Ishikawa (cell line): ENCODE measurements around the gene PLD1.

Source experiments
- CEBPB ChIP-seq: IDR thresholded peaks from 2 replicates; pipeline ENCODE4 v1.6.1; 2012
- CREB1 ChIP-seq: IDR thresholded peaks from 2 replicates; pipeline ENCODE4 v1.6.1; 2012; ENCODE audit warnings: low read depth
- EGR1 ChIP-seq: IDR thresholded peaks from 2 replicates; pipeline ENCODE4 v1.6.1; 2012
- EP300 ChIP-seq: IDR thresholded peaks from 2 replicates; pipeline ENCODE4 v1.6.1; 2012; ENCODE audit warnings: borderline replicate concordance
- FOXM1 ChIP-seq: IDR thresholded peaks from 2 replicates; pipeline ENCODE4 v1.6.1; 2012; ENCODE audit warnings: low read depth, borderline replicate concordance
- NFIC ChIP-seq: IDR thresholded peaks from 2 replicates; pipeline ENCODE4 v1.6.1; 2012
- RAD21 ChIP-seq: IDR thresholded peaks from 2 replicates; pipeline ENCODE4 v1.6.1; 2012; ENCODE audit warnings: low read depth
- TAF1 ChIP-seq: IDR thresholded peaks from 2 replicates; pipeline ENCODE4 v1.6.1; 2012; ENCODE audit warnings: low read depth, mild to moderate bottlenecking
- TCF12 ChIP-seq: IDR thresholded peaks from 2 replicates; pipeline ENCODE4 v1.6.1; 2012; ENCODE audit warnings: low read depth
- TEAD4 ChIP-seq: IDR thresholded peaks from 2 replicates; pipeline ENCODE4 v1.6.1; 2012
- YY1 ChIP-seq: IDR thresholded peaks from 2 replicates; pipeline ENCODE4 v1.6.1; 2012; ENCODE audit warnings: low read depth
- ZBTB7A ChIP-seq: IDR thresholded peaks from 2 replicates; pipeline ENCODE4 v1.6.1; 2012; ENCODE audit warnings: low read depth
- TF ChIP-seq, protein P1 (sequence below): IDR thresholded peaks from 2 replicates; pipeline ENCODE4 v1.6.1; 2012; ENCODE audit warnings: low read depth, mild to moderate bottlenecking
- TF ChIP-seq, protein P2 (sequence below): IDR thresholded peaks from 2 replicates; pipeline ENCODE4 v1.6.1; 2012
- TF ChIP-seq, protein P3 (sequence below): IDR thresholded peaks from 2 replicates; pipeline ENCODE4 v1.6.1; 2012

PLD1 gene

DNA sequence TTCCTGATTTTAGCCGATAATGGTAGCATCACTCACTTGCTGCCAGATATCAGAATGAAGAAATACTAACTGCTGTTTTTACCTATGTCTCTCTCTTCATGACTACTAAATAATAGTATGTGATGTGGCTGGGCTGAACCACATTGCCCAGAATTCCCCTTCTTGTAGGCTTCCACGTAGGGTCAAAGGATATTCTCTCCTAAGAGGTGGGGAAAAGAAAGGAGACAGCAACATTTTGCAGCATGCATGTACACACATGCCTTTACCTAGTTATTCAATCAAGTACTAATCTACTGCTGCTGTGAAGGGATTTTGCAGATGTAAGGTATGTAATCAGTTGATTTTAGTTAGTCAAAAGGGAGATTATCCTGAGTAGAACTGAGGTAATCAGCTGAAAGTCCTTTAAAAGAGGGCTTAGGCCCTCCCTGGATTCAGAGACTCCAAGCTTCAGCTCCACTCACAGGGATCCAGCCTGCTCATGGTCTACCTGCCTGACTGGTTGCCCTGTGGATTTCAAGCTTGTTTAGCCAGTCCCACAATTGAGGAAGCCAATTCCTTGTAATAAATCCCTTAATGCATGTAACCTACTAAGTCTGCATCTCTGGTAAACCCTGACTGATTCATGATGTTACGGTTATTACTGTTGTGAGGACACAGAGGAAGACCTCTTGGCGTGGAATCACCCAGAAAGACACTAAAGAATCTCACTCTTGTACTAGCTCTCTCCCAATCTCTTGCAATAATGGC is 20.4 kb downstream of the PLD1 start:
- TF ChIP-seq, protein P1, sequence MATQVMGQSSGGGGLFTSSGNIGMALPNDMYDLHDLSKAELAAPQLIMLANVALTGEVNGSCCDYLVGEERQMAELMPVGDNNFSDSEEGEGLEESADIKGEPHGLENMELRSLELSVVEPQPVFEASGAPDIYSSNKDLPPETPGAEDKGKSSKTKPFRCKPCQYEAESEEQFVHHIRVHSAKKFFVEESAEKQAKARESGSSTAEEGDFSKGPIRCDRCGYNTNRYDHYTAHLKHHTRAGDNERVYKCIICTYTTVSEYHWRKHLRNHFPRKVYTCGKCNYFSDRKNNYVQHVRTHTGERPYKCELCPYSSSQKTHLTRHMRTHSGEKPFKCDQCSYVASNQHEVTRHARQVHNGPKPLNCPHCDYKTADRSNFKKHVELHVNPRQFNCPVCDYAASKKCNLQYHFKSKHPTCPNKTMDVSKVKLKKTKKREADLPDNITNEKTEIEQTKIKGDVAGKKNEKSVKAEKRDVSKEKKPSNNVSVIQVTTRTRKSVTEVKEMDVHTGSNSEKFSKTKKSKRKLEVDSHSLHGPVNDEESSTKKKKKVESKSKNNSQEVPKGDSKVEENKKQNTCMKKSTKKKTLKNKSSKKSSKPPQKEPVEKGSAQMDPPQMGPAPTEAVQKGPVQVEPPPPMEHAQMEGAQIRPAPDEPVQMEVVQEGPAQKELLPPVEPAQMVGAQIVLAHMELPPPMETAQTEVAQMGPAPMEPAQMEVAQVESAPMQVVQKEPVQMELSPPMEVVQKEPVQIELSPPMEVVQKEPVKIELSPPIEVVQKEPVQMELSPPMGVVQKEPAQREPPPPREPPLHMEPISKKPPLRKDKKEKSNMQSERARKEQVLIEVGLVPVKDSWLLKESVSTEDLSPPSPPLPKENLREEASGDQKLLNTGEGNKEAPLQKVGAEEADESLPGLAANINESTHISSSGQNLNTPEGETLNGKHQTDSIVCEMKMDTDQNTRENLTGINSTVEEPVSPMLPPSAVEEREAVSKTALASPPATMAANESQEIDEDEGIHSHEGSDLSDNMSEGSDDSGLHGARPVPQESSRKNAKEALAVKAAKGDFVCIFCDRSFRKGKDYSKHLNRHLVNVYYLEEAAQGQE: no peak
- no peak for TF ChIP-seq CREB1

DNA sequence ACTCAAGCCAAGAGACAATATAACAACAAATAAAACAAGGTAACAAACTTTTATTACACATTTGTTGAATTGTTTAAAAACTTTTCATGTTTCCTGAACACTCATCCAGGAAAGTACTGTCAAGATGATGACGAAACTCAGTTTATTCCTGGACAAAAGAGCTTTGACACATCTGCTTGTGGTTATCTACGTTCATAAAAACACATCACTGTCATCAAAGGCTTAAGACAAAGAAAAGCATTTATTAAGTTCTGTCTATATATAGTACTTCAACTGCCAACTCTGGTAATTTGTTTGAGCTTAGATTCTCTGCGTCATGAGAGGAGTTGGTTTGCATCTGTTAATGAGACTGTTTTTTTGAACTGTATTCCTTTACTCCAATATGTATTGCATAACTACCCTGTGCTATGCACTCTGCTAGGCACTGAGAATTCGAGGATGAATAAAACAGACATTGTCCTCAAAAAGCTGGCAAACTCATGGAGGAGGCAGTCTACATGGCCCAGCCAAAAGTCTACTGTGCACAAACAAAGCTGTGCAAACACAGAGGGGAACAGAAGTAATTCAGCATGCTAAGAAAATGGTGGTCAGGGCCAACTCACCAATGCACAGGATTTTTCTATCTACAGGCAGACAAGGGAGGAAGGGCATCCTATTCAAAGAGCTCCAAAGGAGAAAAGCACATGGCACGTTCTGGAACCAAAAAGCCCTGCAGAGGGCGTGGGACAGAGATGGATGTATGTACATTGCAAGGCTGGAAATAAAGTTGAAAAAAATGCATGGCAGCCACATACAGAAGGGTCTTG is 21.5 kb downstream of the PLD1 start:
- no peak for TF ChIP-seq ZBTB7A
- TF ChIP-seq, protein P2, sequence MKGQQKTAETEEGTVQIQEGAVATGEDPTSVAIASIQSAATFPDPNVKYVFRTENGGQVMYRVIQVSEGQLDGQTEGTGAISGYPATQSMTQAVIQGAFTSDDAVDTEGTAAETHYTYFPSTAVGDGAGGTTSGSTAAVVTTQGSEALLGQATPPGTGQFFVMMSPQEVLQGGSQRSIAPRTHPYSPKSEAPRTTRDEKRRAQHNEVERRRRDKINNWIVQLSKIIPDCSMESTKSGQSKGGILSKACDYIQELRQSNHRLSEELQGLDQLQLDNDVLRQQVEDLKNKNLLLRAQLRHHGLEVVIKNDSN: no peak
- TF ChIP-seq EP300: no peak
- no peak for TF ChIP-seq CREB1
- TF ChIP-seq TEAD4: no peak
- TF ChIP-seq RAD21: no peak
- TF ChIP-seq, protein P3, sequence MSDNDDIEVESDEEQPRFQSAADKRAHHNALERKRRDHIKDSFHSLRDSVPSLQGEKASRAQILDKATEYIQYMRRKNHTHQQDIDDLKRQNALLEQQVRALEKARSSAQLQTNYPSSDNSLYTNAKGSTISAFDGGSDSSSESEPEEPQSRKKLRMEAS: no peak
- TF ChIP-seq YY1: no peak
- TF ChIP-seq CEBPB: no peak
- no peak for TF ChIP-seq TAF1

DNA sequence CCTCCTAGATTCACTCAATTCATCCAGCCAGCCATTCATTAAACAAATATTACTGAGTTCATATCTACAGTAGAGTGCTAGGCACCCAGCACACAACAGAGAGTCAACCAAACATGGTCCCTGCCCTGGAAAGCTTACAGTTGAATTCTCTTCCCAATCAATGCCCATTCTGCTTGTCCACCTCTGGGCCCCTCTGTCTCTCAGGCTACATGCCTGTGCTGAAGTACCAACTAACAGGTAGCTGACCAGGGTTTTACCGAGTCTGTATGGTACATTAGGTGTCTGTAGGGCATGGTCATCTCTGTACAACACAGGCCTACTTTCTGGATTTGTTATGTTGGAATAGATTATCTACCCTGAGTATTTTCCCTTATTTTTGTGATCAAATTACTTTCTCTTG is 23.3 kb downstream of the PLD1 start:
- no peak for TF ChIP-seq TCF12
- TF ChIP-seq, protein P3: no peak
- TF ChIP-seq, protein P2: no peak
- TF ChIP-seq TAF1: no peak
- no peak for TF ChIP-seq FOXM1
- TF ChIP-seq EP300: no peak
- TF ChIP-seq EGR1: no peak
- TF ChIP-seq TEAD4: no peak
- no peak for TF ChIP-seq NFIC
- no peak for TF ChIP-seq CREB1
- no peak for TF ChIP-seq YY1
- TF ChIP-seq CEBPB: no peak
- TF ChIP-seq ZBTB7A: no peak
- TF ChIP-seq, protein P1: no peak

DNA sequence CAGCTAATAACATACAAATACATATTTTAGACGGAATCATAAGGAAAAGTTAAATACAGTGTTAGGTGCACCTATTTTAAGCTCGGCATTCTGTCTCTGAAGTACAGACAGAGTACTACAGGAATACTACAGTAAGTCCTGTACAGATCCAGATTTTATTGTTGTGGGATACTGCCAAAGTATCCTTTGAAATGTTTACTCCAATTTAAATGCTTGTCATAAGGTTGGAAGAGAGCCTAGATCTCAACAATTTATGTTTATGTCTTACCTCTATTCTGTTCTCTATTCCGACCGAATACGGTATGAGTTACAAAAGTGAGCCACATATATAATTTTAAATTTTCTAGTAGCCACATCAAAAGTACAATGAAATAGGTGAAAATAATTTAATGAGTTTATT is 25.3 kb downstream of the PLD1 start:
- no peak for TF ChIP-seq ZBTB7A

DNA sequence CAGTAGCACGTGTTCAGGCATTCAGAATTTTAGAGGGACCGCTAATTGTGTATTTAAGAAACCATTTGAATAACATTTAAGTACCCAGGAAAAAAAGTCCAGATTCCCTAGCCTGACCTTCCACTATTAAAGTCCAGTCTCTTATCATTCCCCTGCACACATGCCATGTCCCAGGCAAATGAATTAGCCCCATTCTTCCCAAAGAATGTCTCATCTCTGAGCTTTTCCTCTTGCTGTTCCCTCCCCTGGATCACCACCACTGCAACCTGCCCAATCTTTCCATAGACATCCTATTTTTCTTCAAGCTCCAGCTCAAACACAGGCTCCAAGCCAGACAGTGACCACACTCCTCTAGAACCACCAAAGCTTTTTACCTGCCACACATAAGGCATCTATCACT is 25.9 kb downstream of the PLD1 start:
- no peak for TF ChIP-seq TAF1
- no peak for TF ChIP-seq CEBPB
- no peak for TF ChIP-seq ZBTB7A
- TF ChIP-seq NFIC: no peak
- no peak for TF ChIP-seq TEAD4
- TF ChIP-seq EP300: no peak
- TF ChIP-seq, protein P3: no peak

DNA sequence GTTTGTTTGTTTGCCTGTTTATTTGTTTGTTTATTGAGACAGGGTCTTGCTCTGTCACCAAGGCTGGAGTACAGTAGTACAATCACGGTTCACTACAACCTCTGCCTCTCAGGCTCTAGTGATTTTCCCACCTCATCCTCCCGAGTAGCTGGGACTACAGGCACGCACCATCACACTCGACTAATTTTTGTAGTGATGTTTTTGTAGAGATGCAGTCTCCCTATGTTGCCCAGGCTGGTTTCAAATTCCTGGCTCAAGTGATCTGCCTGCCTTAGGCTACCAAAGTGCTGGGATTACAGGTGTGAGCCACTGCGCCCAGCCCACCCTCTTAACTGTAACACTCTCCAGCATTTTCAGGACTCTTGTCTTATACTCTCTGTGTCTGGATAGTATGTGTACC is 26.7 kb downstream of the PLD1 start:
- TF ChIP-seq TAF1: no peak
- TF ChIP-seq EP300: no peak
- TF ChIP-seq, protein P2: no peak
- TF ChIP-seq, protein P1: no peak
- TF ChIP-seq TEAD4: no peak
- TF ChIP-seq CREB1: no peak
- TF ChIP-seq, protein P3: no peak
- TF ChIP-seq NFIC: no peak
- TF ChIP-seq CEBPB: no peak
- no peak for TF ChIP-seq EGR1
- no peak for TF ChIP-seq YY1
- no peak for TF ChIP-seq RAD21
- no peak for TF ChIP-seq ZBTB7A
- TF ChIP-seq TCF12: no peak
- TF ChIP-seq FOXM1: no peak
